Gastrocnemius medialis (tissue), 4 donors: ENCODE data around the gene MAML2. TPM values are rescaled to one million over a fixed set of nuclear protein-coding genes. Genes with fewer than 3 reads are reported as not detected.
A peak's percentile ranks its signal among the peaks of the same experiment; 100 is the strongest.

ENCODE experiments used
- ATAC-seq, 2 donors: fragments of 150-250 bp; one replicate each; pipeline ENCODE4 v1.9.1; 2016
- DNase-seq, 2 donors: peaks; one replicate each; pipeline ENCODE4 v3.0.0-alpha.2; 2019
- H3K27ac ChIP-seq, 4 donors: fragments of 200-600 bp; sonication (generic); 1 replicate in 1 of 4; 2 replicates in 3 of 4; pipeline ENCODE4 v1.5.1; 2016 to 2018; ENCODE audit warnings: mild to moderate bottlenecking in 2 of 4, moderate library complexity in 1 of 4
- H3K27me3 ChIP-seq, 3 donors: fragments of 200-600 bp; sonication (generic) in 2 of 3; 1 replicate in 1 of 3; 2 replicates in 2 of 3; pipeline versions ENCODE4 v1.5.1 to v1.6.0; 2016 to 2019; ENCODE audit warnings: mild to moderate bottlenecking in 1 of 3, moderate library complexity in 1 of 3
- H3K36me3 ChIP-seq, 2 donors: fragments of 200-600 bp; sonication (generic) in 1 of 2; one replicate each; pipeline ENCODE4 v1.5.1; 2017 to 2018
- H3K4me1 ChIP-seq, 2 donors: fragments of 200-600 bp; sonication (generic) in 1 of 2; one replicate each; pipeline ENCODE4 v1.5.1; 2016 to 2017; ENCODE audit warnings: mild to moderate bottlenecking in 2 of 2
- H3K4me3 ChIP-seq, 4 donors: fragments of 200-600 bp; sonication (generic) in 3 of 4; 1 replicate in 1 of 4; 2 replicates in 3 of 4; pipeline ENCODE4 v1.5.1; 2016 to 2019; ENCODE audit warnings: mild to moderate bottlenecking in 2 of 4
- H3K9me3 ChIP-seq, 3 donors: fragments of 200-600 bp; sonication (generic) in 2 of 3; 1 replicate in 1 of 3; 2 replicates in 2 of 3; pipeline ENCODE4 v1.5.1; 2016 to 2019
- POLR2A ChIP-seq, 2 donors: fragments of 450-650 bp; IDR thresholded peaks; one replicate each; pipeline ENCODE4 v1.6.1; 2017; ENCODE audit warnings: antibody characterized with exemption in 2 of 2, mild to moderate bottlenecking in 2 of 2, moderate library complexity in 2 of 2
- in situ Hi-C, 4 donors: fragments of 200-750 bp; cut with MboI; loops; one replicate each; pipeline versions ENCODE4 v1.15.0 to v1.8.0; 2017; ENCODE audit warnings: low sequenced_read_pairs in 4 of 4
- intact Hi-C: fragments of 100-400 bp; cut with DNase I; formaldehyde crosslinking; loops from one replicate; pipeline ENCODE4 v1.15.1; 2023; ENCODE audit warnings: low total_unique reads
- total RNA-seq, 4 donors: library from RNA; depleted of rRNA; stranded (reverse); fragments of >200 nt; gene quantifications; one replicate each; pipeline versions ENCODE4 v1.1.0 to v1.2.3, GENCODE V29; 2016
- TF ChIP-seq, protein P1 (sequence below), 5 experiments: fragments of 450-650 bp in 3 of 5; fragments of 200-600 bp in 2 of 5; sonication (generic) in 2 of 5; IDR thresholded peaks in 4 of 5; conservative IDR thresholded peaks in 1 of 5; 1 replicate in 4 of 5; 2 replicates in 1 of 5; pipeline ENCODE4 v1.5.1; 2016 to 2019; ENCODE audit warnings: antibody characterized with exemption in 5 of 5, mild to moderate bottlenecking in 3 of 5, moderate library complexity in 3 of 5

MAML2 gene
- total RNA-seq, 4 donors from 2014 or later: 4.1 to 6.3 (median 4.8) TPM

DNA sequence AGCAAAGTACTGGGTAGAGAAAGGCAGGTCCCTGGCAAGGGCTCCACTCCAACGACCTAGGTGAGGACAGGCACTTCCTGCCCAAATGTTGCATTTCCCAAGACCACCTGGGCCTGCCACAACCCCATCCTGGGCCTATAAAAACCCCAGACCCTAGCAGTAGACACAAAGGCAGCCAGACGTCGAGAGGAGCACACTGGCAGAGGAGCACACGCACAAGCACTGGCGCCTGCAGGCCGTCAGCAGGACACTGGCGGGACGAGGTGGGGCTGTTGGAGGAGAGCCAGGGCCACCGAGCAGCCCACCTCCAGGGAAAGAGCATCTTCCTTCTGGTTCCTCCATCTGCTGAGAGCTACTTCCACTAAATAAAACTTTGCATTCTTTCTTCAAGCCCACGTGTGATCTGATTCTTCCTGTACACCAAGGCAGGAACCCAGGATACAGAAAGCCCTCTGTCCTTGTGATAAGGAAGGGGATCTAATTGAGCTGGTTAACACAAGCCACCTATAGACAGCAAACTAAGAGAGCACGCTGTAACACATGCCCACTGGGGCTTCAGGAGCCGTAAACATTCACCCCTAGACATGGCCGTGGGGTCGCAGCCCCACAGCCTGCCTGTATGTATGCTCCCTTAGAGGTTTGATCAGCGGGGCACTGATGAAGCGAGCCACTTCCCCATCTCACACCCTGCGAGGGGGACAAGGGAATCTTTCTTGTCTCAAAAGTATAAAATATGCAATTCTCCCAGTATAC, 329.4 kb downstream of the MAML2 start:
- DNase-seq: no peak
- ATAC-seq: no peak
- no peak overlapping the region for H3K4me3 ChIP-seq
- TF ChIP-seq, protein P1, sequence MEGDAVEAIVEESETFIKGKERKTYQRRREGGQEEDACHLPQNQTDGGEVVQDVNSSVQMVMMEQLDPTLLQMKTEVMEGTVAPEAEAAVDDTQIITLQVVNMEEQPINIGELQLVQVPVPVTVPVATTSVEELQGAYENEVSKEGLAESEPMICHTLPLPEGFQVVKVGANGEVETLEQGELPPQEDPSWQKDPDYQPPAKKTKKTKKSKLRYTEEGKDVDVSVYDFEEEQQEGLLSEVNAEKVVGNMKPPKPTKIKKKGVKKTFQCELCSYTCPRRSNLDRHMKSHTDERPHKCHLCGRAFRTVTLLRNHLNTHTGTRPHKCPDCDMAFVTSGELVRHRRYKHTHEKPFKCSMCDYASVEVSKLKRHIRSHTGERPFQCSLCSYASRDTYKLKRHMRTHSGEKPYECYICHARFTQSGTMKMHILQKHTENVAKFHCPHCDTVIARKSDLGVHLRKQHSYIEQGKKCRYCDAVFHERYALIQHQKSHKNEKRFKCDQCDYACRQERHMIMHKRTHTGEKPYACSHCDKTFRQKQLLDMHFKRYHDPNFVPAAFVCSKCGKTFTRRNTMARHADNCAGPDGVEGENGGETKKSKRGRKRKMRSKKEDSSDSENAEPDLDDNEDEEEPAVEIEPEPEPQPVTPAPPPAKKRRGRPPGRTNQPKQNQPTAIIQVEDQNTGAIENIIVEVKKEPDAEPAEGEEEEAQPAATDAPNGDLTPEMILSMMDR (IDR thresholded peaks at IDR 0.05 in 4 of 5, conservative IDR thresholded peaks at IDR 0.05 in 1 of 5): no peak
- TF ChIP-seq POLR2A (IDR thresholded peaks at IDR 0.05): no peak
- intact Hi-C loops (no loop called here), in situ Hi-C loops (no loop called here)
- H3K9me3 ChIP-seq: no peaks in the 10 kb centered on the region
- no peaks in the 10 kb centered on the region for H3K36me3 ChIP-seq
- H3K27me3 ChIP-seq: no peaks in the 10 kb centered on the region
- H3K4me1 ChIP-seq: peaks cover 0 to 7% of the 10 kb centered on the region in 2 donors
- H3K27ac ChIP-seq: no peak overlapping the region

DNA sequence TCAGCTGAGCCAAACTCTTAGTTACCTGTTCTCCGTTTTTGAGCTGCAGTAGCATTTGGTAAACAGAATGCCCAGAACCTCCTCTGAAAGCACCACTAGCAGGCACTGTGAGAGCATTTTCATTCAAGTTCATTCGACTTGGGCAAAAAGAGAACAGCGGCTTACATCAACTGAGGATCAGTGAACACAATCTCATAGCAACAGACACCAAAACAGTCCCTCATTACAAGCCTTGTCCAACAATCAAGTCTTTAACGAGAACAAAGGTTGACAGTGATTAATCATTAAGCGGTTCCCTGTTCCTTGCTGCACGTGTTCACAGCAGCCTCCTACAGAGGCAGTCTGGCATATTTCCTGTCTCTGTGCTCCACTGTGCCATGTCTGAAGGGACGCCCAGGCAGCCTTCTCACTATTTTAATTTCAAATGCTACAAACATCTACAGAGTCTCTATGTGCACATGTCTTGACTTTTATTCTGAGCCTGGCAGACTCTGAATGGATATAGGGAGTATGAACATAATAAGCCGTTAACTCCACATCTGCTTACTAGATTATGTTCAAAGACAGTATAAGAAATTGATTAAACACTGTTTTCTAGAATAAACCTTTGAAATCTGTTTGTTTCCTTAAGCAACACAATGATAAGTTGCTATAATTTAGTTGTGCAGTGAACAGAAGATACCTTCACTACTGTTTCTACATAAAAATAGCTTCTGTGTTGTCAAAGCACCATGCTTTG, 330.7 kb downstream of the MAML2 start:
- no peak overlapping the region for H3K4me3 ChIP-seq
- H3K9me3 ChIP-seq: no peaks in the 10 kb centered on the region
- H3K27ac ChIP-seq: peak overlapping the region in 1 of 4 donors; percentile 2
- ATAC-seq: peak; percentile 41 to 45
- intact Hi-C loops: no loop called here
- no peaks in the 10 kb centered on the region for H3K27me3 ChIP-seq
- TF ChIP-seq POLR2A (IDR thresholded peaks at IDR 0.05): no peak
- TF ChIP-seq, protein P1 (IDR thresholded peaks at IDR 0.05 in 4 of 5, conservative IDR thresholded peaks at IDR 0.05 in 1 of 5): peak in 2 of 5 experiments; percentile 11 to 18
- no peaks in the 10 kb centered on the region for H3K36me3 ChIP-seq
- no peak for DNase-seq
- in situ Hi-C loops: no loop called here
- H3K4me1 ChIP-seq: peaks cover 0 to 7% of the 10 kb centered on the region in 2 donors

DNA sequence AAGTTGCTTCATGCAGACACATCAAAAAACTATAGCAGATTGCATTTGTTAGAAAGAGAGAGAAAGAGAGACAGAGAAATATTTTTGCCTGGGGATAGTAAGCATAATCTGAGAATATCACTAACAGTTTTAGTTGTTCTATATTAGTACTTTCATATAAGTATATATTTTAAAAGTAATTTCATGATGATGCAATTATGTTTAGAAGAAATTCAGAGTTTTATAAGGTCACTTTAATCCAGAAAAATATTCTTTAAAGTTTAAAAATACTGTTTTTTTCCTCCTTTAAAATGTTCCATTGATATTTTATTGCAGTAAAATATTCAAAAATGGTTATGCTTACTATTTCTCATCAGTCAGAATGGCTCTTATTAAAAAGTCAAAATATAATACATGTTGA, 332.3 kb downstream of the MAML2 start:
- H3K27me3 ChIP-seq: no peaks in the 10 kb centered on the region
- ATAC-seq (no peak), DNase-seq (no peak)
- H3K27ac ChIP-seq: no peak overlapping the region
- H3K9me3 ChIP-seq: no peaks in the 10 kb centered on the region
- H3K4me1 ChIP-seq: peaks cover 0 to 7% of the 10 kb centered on the region in 2 donors
- intact Hi-C loops: no loop called here
- no peaks in the 10 kb centered on the region for H3K36me3 ChIP-seq
- in situ Hi-C loops: no loop called here
- TF ChIP-seq, protein P1 (IDR thresholded peaks at IDR 0.05 in 4 of 5, conservative IDR thresholded peaks at IDR 0.05 in 1 of 5): no peak
- TF ChIP-seq POLR2A (IDR thresholded peaks at IDR 0.05): no peak
- H3K4me3 ChIP-seq: no peak overlapping the region

DNA sequence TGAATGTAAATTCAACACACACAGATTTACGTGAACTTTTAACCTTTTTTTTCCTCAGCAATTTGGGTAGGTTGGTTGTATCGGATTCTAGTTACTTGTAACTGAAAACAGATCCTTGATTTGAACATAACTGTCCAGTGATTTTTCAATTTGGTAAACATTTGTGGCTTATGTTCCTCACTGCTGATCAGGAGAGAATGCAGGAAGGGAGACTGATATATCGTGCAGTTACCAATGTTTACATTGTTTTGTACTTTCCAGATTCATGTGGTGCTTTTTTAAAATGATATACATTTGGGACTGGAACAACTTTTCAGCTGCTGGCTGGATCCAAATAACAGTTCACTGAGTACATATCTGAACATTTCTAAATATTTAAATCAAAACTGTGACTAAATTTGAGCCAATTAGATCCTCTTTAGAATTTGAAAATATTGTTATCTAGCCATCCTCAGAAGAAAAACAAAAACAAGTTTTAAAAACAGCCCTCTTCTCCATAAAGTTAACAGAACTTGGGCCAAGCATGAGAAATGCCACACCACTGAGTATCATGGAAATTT, 334.8 kb downstream of the MAML2 start:
- Histone ChIP-seq H3K36me3 (no peaks in the 10 kb centered on the region), H3K27ac (no peak overlapping the region), H3K4me1 (peaks cover 0 to 7% of the 10 kb centered on the region in 2 donors), H3K27me3 (no peaks in the 10 kb centered on the region), H3K9me3 (no peaks in the 10 kb centered on the region), H3K4me3 (no peak overlapping the region)
- ATAC-seq (no peak), DNase-seq (no peak)
- intact Hi-C loops: no loop called here
- in situ Hi-C loops: no loop called here
- TF ChIP-seq, protein P1 (IDR thresholded peaks at IDR 0.05 in 4 of 5, conservative IDR thresholded peaks at IDR 0.05 in 1 of 5): no peak
- no peak for TF ChIP-seq POLR2A (IDR thresholded peaks at IDR 0.05)
